Adrenal gland (tissue), 12 donors: ENCODE results near the gene HMOX2. TPM values are rescaled to one million over a fixed set of nuclear protein-coding genes. Genes with fewer than 3 reads are reported as not detected.

Source experiments
- DNase-seq, 7 donors: peaks; one replicate each; pipeline ENCODE4 v3.0.0-alpha.2; 2019 to 2020
- H3K27ac ChIP-seq, 5 donors: fragments of 200-600 bp; sonication (generic) in 4 of 5; 1 replicate in 3 of 5; 2 replicates in 2 of 5; pipeline versions ENCODE4 v1.5.1 to v1.8.0; 2016 to 2020; ENCODE audit warnings: mild to moderate bottlenecking in 1 of 5
- H3K27me3 ChIP-seq: fragments of 200-600 bp; 2 replicates; pipeline ENCODE4 v1.8.0; 2021
- H3K36me3 ChIP-seq, 2 donors: fragments of 200-600 bp; replicated peaks in 1 of 2; 1 replicate in 1 of 2; 2 replicates in 1 of 2; pipeline versions ENCODE4 v1.5.1 to v1.8.0; 2018 to 2022
- H3K4me1 ChIP-seq, 2 donors: fragments of 200-600 bp; replicated peaks in 1 of 2; 1 replicate in 1 of 2; 2 replicates in 1 of 2; pipeline versions ENCODE4 v1.5.1 to v1.8.0; 2018 to 2021
- H3K4me3 ChIP-seq, 4 donors: fragments of 200-600 bp; sonication (generic) in 3 of 4; one replicate each; pipeline ENCODE4 v1.5.1; 2016 to 2018
- H3K9me3 ChIP-seq, 3 donors: fragments of 200-600 bp; sonication (generic) in 1 of 3; replicated peaks in 1 of 3; 1 replicate in 2 of 3; 2 replicates in 1 of 3; pipeline versions ENCODE4 v1.5.1 to v1.8.0; 2016 to 2021
- CTCF ChIP-seq, 6 experiments: fragments of 450-650 bp in 4 of 6; fragments of 200-600 bp in 2 of 6; sonication (generic) in 1 of 6; IDR thresholded peaks; 1 replicate in 5 of 6; 2 replicates in 1 of 6; pipeline versions ENCODE4 v1.5.1 to v1.8.0; 2016 to 2021; ENCODE audit warnings: antibody characterized with exemption in 6 of 6, mild to moderate bottlenecking in 2 of 6, moderate library complexity in 1 of 6
- POLR2A ChIP-seq, 2 donors: fragments of 450-650 bp; IDR thresholded peaks; one replicate each; pipeline ENCODE4 v1.6.1; 2017; ENCODE audit warnings: antibody characterized with exemption in 2 of 2, mild to moderate bottlenecking in 2 of 2, moderate library complexity in 1 of 2
- whole genome bisulfite sequencing, 4 donors: extraction: QIAGEN DNeasy Blood & Tissue Kit in 2 of 4; methylation state at CpG; one replicate each; pipeline versions ENCODE4 v1.1.5 to v1.1.7; 2013 to 2017; 5-methylcytosine and 5-hydroxymethylcytosine counted together
- intact Hi-C, 2 donors: fragments of 100-400 bp; cut with DNase I; formaldehyde crosslinking; loops; one replicate each; pipeline versions ENCODE4 v1.14.1 to v1.15.0; 2022 to 2023
- polyA plus RNA-seq, 3 donors: library from polyadenylated mRNA; stranded (reverse); fragments of 200-250 nt in 2 of 3; fragments of 350-450 nt in 1 of 3; fragmentation: Illumina TruSeq in 1 of 3; extraction: RNeasy Lipid Tissue Mini Kit (QIAGEN cat#74804) in 1 of 3; gene quantifications; one replicate each; pipeline ENCODE4 v1.2.3, GENCODE V29; 2013 to 2014
- total RNA-seq, 9 donors: library from RNA; depleted of rRNA in 4 of 9; stranded (reverse); fragments of >200 nt in 4 of 9; fragments of 120-200 nt in 1 of 9; fragmentation: NEBNext Ultra II Directional in 1 of 9; extraction: Animal tissue kit (Norgen Biotek cat#: 25700) in 1 of 9; gene quantifications; one replicate each; pipeline versions ENCODE4 v1.1.0 to v1.2.4, GENCODE V29; 2013 to 2023
- donor health status: healthy with polysubstance abuse.
- donor health status: Bipolar disorder and iron deficiency.
- donor health status: DM: yes; HTN: yes; CAD: no.
- donor health status: DM: no; HTN: no; CAD: no.
- donor health status: DM: no; HTN: no; CAD: no.
- donor health status: DM: yes; HTN: yes; CAD: no.

The HMOX2 gene
- total and polyA plus RNA-seq, 12 donors, result 36.1 to 114 (median 65.6) TPM

DNA sequence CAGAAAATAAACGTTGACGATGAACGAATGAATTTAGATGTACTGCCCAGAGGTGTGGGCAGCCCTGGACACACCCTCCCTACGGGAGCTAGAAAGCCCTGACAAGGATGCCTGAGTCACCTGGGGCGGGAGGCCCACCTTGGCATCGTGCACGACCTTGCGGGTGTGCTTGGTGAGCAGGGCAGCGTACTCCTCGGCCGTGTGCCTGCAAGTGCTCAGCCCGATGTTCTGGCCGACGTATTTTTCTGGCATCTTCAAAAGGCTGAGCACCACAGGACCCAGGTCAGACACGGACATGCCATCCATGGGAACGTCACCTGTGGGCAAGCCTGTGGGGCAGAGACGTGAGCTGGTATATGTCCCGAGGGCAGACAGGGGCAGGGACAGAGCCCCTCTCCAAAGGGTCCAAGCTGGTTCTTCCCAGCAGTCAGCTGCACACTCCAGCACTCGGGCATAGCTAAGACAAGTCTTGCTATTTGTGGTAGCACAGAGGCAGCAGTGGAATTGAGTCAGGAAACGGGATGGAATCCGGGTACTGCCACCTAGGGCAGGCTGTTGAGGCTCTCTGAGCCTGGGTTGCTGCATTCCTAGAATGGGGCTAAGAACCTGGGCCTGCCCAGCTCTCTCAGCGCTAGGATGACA lies 12.6 kb upstream of the HMOX2 start:
- H3K27me3 ChIP-seq, result no peaks in the 10 kb centered on the region
- DNase-seq, result peak in 2 of 7 donors; percentile 41 to 47
- TF ChIP-seq CTCF (IDR thresholded peaks at IDR 0.05), result no peak
- no peak for TF ChIP-seq POLR2A (IDR thresholded peaks at IDR 0.05)
- no peak overlapping the region for H3K4me3 ChIP-seq
- no peaks in the 10 kb centered on the region for H3K9me3 ChIP-seq
- H3K36me3 ChIP-seq, result peaks cover 0 to 36% of the 10 kb centered on the region in 2 donors
- H3K27ac ChIP-seq, result no peak overlapping the region
- intact Hi-C loops, result no loop called here
- peaks cover 12 to 14% of the 10 kb centered on the region in 2 donors for H3K4me1 ChIP-seq
- WGBS, 4 donors, result 59 to 73% (median 64%) methylated on average over 8 to 22 of the region's 22 CpGs

- DNase-seq, result no peak
- no peaks in the 10 kb centered on the region for H3K9me3 ChIP-seq
- TF ChIP-seq CTCF (IDR thresholded peaks at IDR 0.05), result no peak
- TF ChIP-seq POLR2A (IDR thresholded peaks at IDR 0.05), result no peak
- H3K27ac ChIP-seq, result no peak overlapping the region
- intact Hi-C loops, result no loop called here
- H3K36me3 ChIP-seq, result peaks cover 0 to 44% of the 10 kb centered on the region in 2 donors
- 91 to 94% (median 93%) methylated on average over 21 to 32 of the region's 32 CpGs for WGBS, 4 donors
- no peak overlapping the region for H3K4me3 ChIP-seq
- no peaks in the 10 kb centered on the region for H3K27me3 ChIP-seq
- no peaks in the 10 kb centered on the region for H3K4me1 ChIP-seq
Measured at GRCh38 chr16:4465977-4466779, 10.0 kb upstream of the HMOX2 start.

GRCh38 chr16:4467916-4468315 lies 8.3 kb upstream of the HMOX2 start:
- Histone ChIP-seq H3K27ac (no peak overlapping the region), H3K9me3 (no peaks in the 10 kb centered on the region), H3K4me3 (no peak overlapping the region), H3K36me3 (peaks cover 0 to 44% of the 10 kb centered on the region in 2 donors), H3K27me3 (no peaks in the 10 kb centered on the region), H3K4me1 (no peaks in the 10 kb centered on the region)
- intact Hi-C loops, result no loop called here
- 95 to 96% (median 95%) methylated on average over 16 of the region's 16 CpGs for WGBS, 4 donors
- no peak for DNase-seq
- no peak for TF ChIP-seq POLR2A (IDR thresholded peaks at IDR 0.05)
- no peak for TF ChIP-seq CTCF (IDR thresholded peaks at IDR 0.05)

- H3K27ac ChIP-seq, result no peak overlapping the region
- intact Hi-C loops, result no loop called here
- no peak for TF ChIP-seq CTCF (IDR thresholded peaks at IDR 0.05)
- no peak for TF ChIP-seq POLR2A (IDR thresholded peaks at IDR 0.05)
- no peak for DNase-seq
- 89 to 93% (median 90%) methylated on average over 8 to 10 of the region's 10 CpGs for WGBS, 4 donors
- no peaks in the 10 kb centered on the region for H3K27me3 ChIP-seq
- no peak overlapping the region for H3K4me3 ChIP-seq
- H3K9me3 ChIP-seq, result no peaks in the 10 kb centered on the region
- H3K4me1 ChIP-seq, result peaks cover 0 to 6% of the 10 kb centered on the region in 2 donors
- peaks cover 0 to 41% of the 10 kb centered on the region in 2 donors for H3K36me3 ChIP-seq
Measured at GRCh38 chr16:4468972-4469371, 7.2 kb upstream of the HMOX2 start.
